ENCODE results near the gene KCTD20. TPM values are rescaled to one million over a fixed set of nuclear protein-coding genes. Genes with fewer than 3 reads are reported as not detected.

KCTD20 gene
- total and polyA plus RNA-seq, 9 of the 15 experiments (the other 6 are each of a cell fraction or from before 2014, with no cell fraction given) = 28.9 to 160 (median 70.6) TPM

DNA sequence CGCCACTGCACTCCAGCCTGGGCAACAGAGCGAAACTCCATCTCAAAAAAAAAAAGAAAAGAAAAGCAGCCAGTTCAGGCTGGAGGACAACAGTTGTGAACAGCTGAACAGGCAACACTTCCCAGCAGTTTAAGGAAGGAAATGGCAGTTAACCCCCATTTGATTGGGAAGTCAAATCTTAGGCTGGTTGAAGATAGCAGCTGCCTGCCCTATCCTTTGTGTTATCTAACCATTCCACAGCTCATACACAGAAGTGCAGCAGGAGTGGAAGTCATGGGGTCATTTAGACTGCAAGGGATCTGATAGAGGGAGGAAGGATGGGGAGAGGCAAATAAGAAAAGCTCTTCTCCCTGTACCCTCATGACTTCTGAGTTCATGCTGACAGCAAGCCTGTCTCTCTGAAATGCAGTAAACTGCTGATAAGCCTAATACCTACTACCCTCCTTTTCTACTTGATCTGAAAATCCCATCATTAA lies 35.3 kb downstream of the KCTD20 start (continued):
- TF ChIP-seq, protein P1, sequence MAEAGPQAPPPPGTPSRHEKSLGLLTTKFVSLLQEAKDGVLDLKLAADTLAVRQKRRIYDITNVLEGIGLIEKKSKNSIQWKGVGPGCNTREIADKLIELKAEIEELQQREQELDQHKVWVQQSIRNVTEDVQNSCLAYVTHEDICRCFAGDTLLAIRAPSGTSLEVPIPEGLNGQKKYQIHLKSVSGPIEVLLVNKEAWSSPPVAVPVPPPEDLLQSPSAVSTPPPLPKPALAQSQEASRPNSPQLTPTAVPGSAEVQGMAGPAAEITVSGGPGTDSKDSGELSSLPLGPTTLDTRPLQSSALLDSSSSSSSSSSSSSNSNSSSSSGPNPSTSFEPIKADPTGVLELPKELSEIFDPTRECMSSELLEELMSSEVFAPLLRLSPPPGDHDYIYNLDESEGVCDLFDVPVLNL (CRISPR knock-in tag; IDR thresholded peaks at IDR 0.05; ENCODE audit: low read depth) = no peak
- no peak for TF ChIP-seq EWSR1 (IDR thresholded peaks at IDR 0.05; ENCODE audit: borderline replicate concordance, low read depth, partially characterized antibody)
- peak; percentile 63 to 71; a peak in 2 of 4 replicates for TF ChIP-seq TBL1XR1 (IDR thresholded peaks at IDR 0.05; ENCODE audit: low read length in 2 of 2)
- TF ChIP-seq ZBTB17 (CRISPR knock-in tag; IDR thresholded peaks at IDR 0.05) = no peak
- peak; percentile 80 for TF ChIP-seq STAT5A (IDR thresholded peaks at IDR 0.05; ENCODE audit: borderline replicate concordance, low read length)
- TF ChIP-seq GTF2F1 (IDR thresholded peaks at IDR 0.05; ENCODE audit: low read depth, low read length) = no peak
- TF ChIP-seq, protein P2, sequence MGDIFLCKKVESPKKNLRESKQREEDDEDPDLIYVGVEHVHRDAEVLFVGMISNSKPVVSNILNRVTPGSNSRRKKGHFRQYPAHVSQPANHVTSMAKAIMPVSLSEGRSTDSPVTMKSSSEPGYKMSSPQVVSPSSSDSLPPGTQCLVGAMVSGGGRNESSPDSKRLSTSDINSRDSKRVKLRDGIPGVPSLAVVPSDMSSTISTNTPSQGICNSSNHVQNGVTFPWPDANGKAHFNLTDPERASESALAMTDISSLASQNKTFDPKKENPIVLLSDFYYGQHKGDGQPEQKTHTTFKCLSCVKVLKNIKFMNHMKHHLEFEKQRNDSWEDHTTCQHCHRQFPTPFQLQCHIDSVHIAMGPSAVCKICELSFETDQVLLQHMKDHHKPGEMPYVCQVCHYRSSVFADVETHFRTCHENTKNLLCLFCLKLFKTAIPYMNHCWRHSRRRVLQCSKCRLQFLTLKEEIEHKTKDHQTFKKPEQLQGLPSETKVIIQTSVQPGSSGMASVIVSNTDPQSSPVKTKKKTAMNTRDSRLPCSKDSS (IDR thresholded peaks at IDR 0.05; ENCODE audit: low read depth, partially characterized antibody) = no peak
- TF ChIP-seq PHTF2 (CRISPR knock-in tag; IDR thresholded peaks at IDR 0.05) = no peak
- TF ChIP-seq ZBED1 (IDR thresholded peaks at IDR 0.05) = no peak
- no peak for TF ChIP-seq SAFB2 (IDR thresholded peaks at IDR 0.05; ENCODE audit: borderline replicate concordance, low read depth, low read length, severe bottlenecking)
- TF ChIP-seq SUPT5H (IDR thresholded peaks at IDR 0.05) = no peak
- no peak for TF ChIP-seq TAF9B (IDR thresholded peaks at IDR 0.05; ENCODE audit: partially characterized antibody)
- no peak for TF ChIP-seq ZFP1 (CRISPR knock-in tag; IDR thresholded peaks at IDR 0.05)
- TF ChIP-seq, protein P3, sequence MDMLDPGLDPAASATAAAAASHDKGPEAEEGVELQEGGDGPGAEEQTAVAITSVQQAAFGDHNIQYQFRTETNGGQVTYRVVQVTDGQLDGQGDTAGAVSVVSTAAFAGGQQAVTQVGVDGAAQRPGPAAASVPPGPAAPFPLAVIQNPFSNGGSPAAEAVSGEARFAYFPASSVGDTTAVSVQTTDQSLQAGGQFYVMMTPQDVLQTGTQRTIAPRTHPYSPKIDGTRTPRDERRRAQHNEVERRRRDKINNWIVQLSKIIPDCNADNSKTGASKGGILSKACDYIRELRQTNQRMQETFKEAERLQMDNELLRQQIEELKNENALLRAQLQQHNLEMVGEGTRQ (CRISPR knock-in tag; IDR thresholded peaks at IDR 0.05) = no peak
- TF ChIP-seq, protein P4, sequence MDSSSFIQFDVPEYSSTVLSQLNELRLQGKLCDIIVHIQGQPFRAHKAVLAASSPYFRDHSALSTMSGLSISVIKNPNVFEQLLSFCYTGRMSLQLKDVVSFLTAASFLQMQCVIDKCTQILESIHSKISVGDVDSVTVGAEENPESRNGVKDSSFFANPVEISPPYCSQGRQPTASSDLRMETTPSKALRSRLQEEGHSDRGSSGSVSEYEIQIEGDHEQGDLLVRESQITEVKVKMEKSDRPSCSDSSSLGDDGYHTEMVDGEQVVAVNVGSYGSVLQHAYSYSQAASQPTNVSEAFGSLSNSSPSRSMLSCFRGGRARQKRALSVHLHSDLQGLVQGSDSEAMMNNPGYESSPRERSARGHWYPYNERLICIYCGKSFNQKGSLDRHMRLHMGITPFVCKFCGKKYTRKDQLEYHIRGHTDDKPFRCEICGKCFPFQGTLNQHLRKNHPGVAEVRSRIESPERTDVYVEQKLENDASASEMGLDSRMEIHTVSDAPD (CRISPR knock-in tag; IDR thresholded peaks at IDR 0.05) = no peak
- no peak for TF ChIP-seq ZFP30 (CRISPR knock-in tag; IDR thresholded peaks at IDR 0.05; ENCODE audit: borderline replicate concordance)
- TF ChIP-seq ZNF23 (CRISPR knock-in tag; IDR thresholded peaks at IDR 0.05) = no peak
- no peak for TF ChIP-seq KAT8 (IDR thresholded peaks at IDR 0.05; ENCODE audit: low read depth)
- peak; percentile 55; the same call in 1 of the 2 replicates for TF ChIP-seq FOSL1 (tag; conservative IDR thresholded peaks at IDR 0.05)
- no peak for TF ChIP-seq KAT7 (CRISPR knock-in tag; IDR thresholded peaks at IDR 0.05; ENCODE audit: borderline replicate concordance)
- no peak for TF ChIP-seq ZNF232 (CRISPR knock-in tag; IDR thresholded peaks at IDR 0.05)
- no peak for TF ChIP-seq PPARD (CRISPR knock-in tag; IDR thresholded peaks at IDR 0.05)
- TF ChIP-seq RHOXF2B (CRISPR knock-in tag; conservative IDR thresholded peaks at IDR 0.05) = no peak
- TF ChIP-seq NCOR1 (IDR thresholded peaks at IDR 0.05) = peak; percentile 93
- no peak for TF ChIP-seq ZNF12 (CRISPR knock-in tag; IDR thresholded peaks at IDR 0.05)
- TF ChIP-seq TAF7 (tag; IDR thresholded peaks at IDR 0.05) = no peak
